ENCODE data around the gene NRXN3. TPM values are rescaled to one million over a fixed set of nuclear protein-coding genes. Genes with fewer than 3 reads are reported as not detected.

NRXN3 gene
- polyA plus RNA-seq, 1 experiment, result 7.0 TPM

GRCh38 chr14:78259831-78260230, 89.7 kb downstream of the NRXN3 start:
- POLR2A ChIA-PET, result no interaction called here
- CTCF ChIA-PET, result interaction anchor here (0.7 kb wide), 1 partner anchor 11 kb away, joined by 3 read pairs; no protein-coding TSS in a partner anchor
- TF ChIP-seq CTCF (IDR thresholded peaks at IDR 0.05; ENCODE audit: insufficient read depth, low read depth, low read length), result no peak
- Histone ChIP-seq H3K4me3 (ENCODE audit: low read depth, low read length) (no peak overlapping the region), H3K27me3 (ENCODE audit: control insufficient read depth, insufficient read depth, low read length) (no peaks in the 10 kb centered on the region), H3K36me3 (ENCODE audit: control insufficient read depth, insufficient read depth, low read length) (no peaks in the 10 kb centered on the region)
- DNase-seq (ENCODE audit: low read depth), result no peak

- no peaks in the 10 kb centered on the region for H3K27me3 ChIP-seq (ENCODE audit: control insufficient read depth, insufficient read depth, low read length)
- H3K36me3 ChIP-seq (ENCODE audit: control insufficient read depth, insufficient read depth, low read length), result no peaks in the 10 kb centered on the region
- DNase-seq (ENCODE audit: low read depth), result no peak
- CTCF ChIA-PET, result no interaction called here
- no peak for TF ChIP-seq CTCF (IDR thresholded peaks at IDR 0.05; ENCODE audit: insufficient read depth, low read depth, low read length)
- POLR2A ChIA-PET, result no interaction called here
- no peak overlapping the region for H3K4me3 ChIP-seq (ENCODE audit: low read depth, low read length)
Observed at GRCh38 chr14:78278464-78279250, 108.5 kb downstream of the NRXN3 start.

DNA sequence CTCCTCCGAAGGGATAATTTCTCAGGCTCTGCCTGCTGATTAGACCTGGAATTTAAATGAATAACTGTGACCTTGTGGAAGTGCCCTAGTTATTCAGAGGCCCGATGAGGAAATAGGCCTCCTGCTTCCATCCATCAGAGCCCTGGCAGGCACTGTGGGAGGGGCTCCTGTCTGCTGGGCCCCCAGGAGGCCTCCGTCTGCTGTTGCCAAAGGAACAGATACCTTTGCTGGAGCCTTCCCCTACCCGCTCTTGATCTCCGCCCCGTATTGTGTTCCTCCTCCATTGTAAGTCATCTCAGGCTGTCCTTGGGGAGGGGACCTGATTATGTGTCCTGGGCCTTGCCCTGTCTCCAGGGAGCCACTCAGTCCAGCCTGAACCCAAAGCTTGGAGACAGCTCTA, 112.3 kb downstream of the NRXN3 start:
- Histone ChIP-seq H3K27me3 (ENCODE audit: control insufficient read depth, insufficient read depth, low read length) (no peaks in the 10 kb centered on the region), H3K4me3 (ENCODE audit: low read depth, low read length) (no peak overlapping the region), H3K36me3 (ENCODE audit: control insufficient read depth, insufficient read depth, low read length) (no peaks in the 10 kb centered on the region)
- ChIA-PET CTCF (no interaction called here), POLR2A (no interaction called here)
- no peak for TF ChIP-seq CTCF (IDR thresholded peaks at IDR 0.05; ENCODE audit: insufficient read depth, low read depth, low read length)
- DNase-seq (ENCODE audit: low read depth), result no peak

GRCh38 chr14:78286210-78286609, 116.0 kb downstream of the NRXN3 start:
- no peaks in the 10 kb centered on the region for H3K36me3 ChIP-seq (ENCODE audit: control insufficient read depth, insufficient read depth, low read length)
- no peaks in the 10 kb centered on the region for H3K27me3 ChIP-seq (ENCODE audit: control insufficient read depth, insufficient read depth, low read length)
- TF ChIP-seq CTCF (IDR thresholded peaks at IDR 0.05; ENCODE audit: insufficient read depth, low read depth, low read length), result no peak
- H3K4me3 ChIP-seq (ENCODE audit: low read depth, low read length), result no peak overlapping the region
- POLR2A ChIA-PET, result no interaction called here
- no peak for DNase-seq (ENCODE audit: low read depth)
- CTCF ChIA-PET, result no interaction called here

- ChIA-PET POLR2A (no interaction called here), CTCF (no interaction called here)
- Histone ChIP-seq H3K36me3 (ENCODE audit: control insufficient read depth, insufficient read depth, low read length) (no peaks in the 10 kb centered on the region), H3K4me3 (ENCODE audit: low read depth, low read length) (no peak overlapping the region), H3K27me3 (ENCODE audit: control insufficient read depth, insufficient read depth, low read length) (no peaks in the 10 kb centered on the region)
- no peak for TF ChIP-seq CTCF (IDR thresholded peaks at IDR 0.05; ENCODE audit: insufficient read depth, low read depth, low read length)
- no peak for DNase-seq (ENCODE audit: low read depth)
Observed at GRCh38 chr14:78292003-78292402, 121.8 kb downstream of the NRXN3 start.

Data from BJ (cell line).